Measurements from ENCODE around the gene SNX24. TPM values are rescaled to one million over a fixed set of nuclear protein-coding genes. Genes with fewer than 3 reads are reported as not detected.

SNX24 gene
- total and polyA plus RNA-seq, 4 donors, result 6.3 to 10.1 (median 9.1) TPM

GRCh38 chr5:122942164-122942914, 96.9 kb downstream of the SNX24 start:
- Histone ChIP-seq H3K9me3 (ENCODE audit: control insufficient read depth in 4 of 4, low read length in 3 of 4) (no peaks in the 10 kb centered on the region), H3K4me1 (ENCODE audit: control insufficient read depth in 4 of 4, insufficient read depth in 4 of 4, low read length in 3 of 4) (peaks cover 0 to 4% (median 0%) of the 10 kb centered on the region in 4 donors), H3K27me3 (ENCODE audit: control insufficient read depth in 4 of 4, insufficient read depth in 4 of 4, low read length in 3 of 4) (no peaks in the 10 kb centered on the region), H3K4me3 (ENCODE audit: low read depth in 1 of 3, low read length in 3 of 3) (no peak overlapping the region), H3K27ac (ENCODE audit: low read depth in 1 of 2, low read length in 2 of 2) (no peak overlapping the region), H3K36me3 (ENCODE audit: control insufficient read depth in 4 of 4, insufficient read depth in 3 of 4, low read depth in 1 of 4, low read length in 3 of 4) (no peaks in the 10 kb centered on the region), H3K9ac (ENCODE audit: low read depth in 1 of 2, low read length in 2 of 2) (no peak overlapping the region)
- no peak for DNase-seq (ENCODE audit: low spot score)
- no peak for TF ChIP-seq JUND (IDR thresholded peaks at IDR 0.05)
- no peak for TF ChIP-seq RAD21 (IDR thresholded peaks at IDR 0.05)
- no peak for TF ChIP-seq FOXA2 (IDR thresholded peaks at IDR 0.05)
- TF ChIP-seq HNF4A (conservative IDR thresholded peaks at IDR 0.05), result no peak
- TF ChIP-seq, protein P1, sequence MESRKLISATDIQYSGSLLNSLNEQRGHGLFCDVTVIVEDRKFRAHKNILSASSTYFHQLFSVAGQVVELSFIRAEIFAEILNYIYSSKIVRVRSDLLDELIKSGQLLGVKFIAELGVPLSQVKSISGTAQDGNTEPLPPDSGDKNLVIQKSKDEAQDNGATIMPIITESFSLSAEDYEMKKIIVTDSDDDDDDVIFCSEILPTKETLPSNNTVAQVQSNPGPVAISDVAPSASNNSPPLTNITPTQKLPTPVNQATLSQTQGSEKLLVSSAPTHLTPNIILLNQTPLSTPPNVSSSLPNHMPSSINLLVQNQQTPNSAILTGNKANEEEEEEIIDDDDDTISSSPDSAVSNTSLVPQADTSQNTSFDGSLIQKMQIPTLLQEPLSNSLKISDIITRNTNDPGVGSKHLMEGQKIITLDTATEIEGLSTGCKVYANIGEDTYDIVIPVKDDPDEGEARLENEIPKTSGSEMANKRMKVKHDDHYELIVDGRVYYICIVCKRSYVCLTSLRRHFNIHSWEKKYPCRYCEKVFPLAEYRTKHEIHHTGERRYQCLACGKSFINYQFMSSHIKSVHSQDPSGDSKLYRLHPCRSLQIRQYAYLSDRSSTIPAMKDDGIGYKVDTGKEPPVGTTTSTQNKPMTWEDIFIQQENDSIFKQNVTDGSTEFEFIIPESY (IDR thresholded peaks at IDR 0.05), result no peak
- no peak for TF ChIP-seq YY1 (IDR thresholded peaks at IDR 0.05)
- no peak for TF ChIP-seq HNF4G (IDR thresholded peaks at IDR 0.05)
- TF ChIP-seq GABPA (IDR thresholded peaks at IDR 0.05 in 1 of 2, conservative IDR thresholded peaks at IDR 0.05 in 1 of 2), result no peak
- no peak for TF ChIP-seq EGR1 (IDR thresholded peaks at IDR 0.05; ENCODE audit: low read depth in 2 of 2)
- TF ChIP-seq SP1 (IDR thresholded peaks at IDR 0.05), result no peak
- no peak for TF ChIP-seq TAF1 (conservative IDR thresholded peaks at IDR 0.05)
- no peak for TF ChIP-seq ATF3 (IDR thresholded peaks at IDR 0.05)
- TF ChIP-seq FOXA1 (IDR thresholded peaks at IDR 0.05), result no peak
- no peak for TF ChIP-seq CTCF (IDR thresholded peaks at IDR 0.05; ENCODE audit: low read depth, low read length, missing input control)
- TF ChIP-seq MAX (IDR thresholded peaks at IDR 0.05), result no peak
- no peak for TF ChIP-seq REST (IDR thresholded peaks at IDR 0.05)
- TF ChIP-seq RXRA (IDR thresholded peaks at IDR 0.05), result no peak
- no peak for TF ChIP-seq NR2F2 (IDR thresholded peaks at IDR 0.05)
- WGBS, result 84% methylated on average over 8 of the region's 8 CpGs
